ENCODE results near the gene EIF4A2. TPM values are rescaled to one million over a fixed set of nuclear protein-coding genes. Genes with fewer than 3 reads are reported as not detected.

Gene EIF4A2
- total and polyA plus RNA-seq, 10 of the 15 experiments (the other 5 are each of a cell fraction or from before 2014, with no cell fraction given): 154 to 680 (median 259) TPM

DNA sequence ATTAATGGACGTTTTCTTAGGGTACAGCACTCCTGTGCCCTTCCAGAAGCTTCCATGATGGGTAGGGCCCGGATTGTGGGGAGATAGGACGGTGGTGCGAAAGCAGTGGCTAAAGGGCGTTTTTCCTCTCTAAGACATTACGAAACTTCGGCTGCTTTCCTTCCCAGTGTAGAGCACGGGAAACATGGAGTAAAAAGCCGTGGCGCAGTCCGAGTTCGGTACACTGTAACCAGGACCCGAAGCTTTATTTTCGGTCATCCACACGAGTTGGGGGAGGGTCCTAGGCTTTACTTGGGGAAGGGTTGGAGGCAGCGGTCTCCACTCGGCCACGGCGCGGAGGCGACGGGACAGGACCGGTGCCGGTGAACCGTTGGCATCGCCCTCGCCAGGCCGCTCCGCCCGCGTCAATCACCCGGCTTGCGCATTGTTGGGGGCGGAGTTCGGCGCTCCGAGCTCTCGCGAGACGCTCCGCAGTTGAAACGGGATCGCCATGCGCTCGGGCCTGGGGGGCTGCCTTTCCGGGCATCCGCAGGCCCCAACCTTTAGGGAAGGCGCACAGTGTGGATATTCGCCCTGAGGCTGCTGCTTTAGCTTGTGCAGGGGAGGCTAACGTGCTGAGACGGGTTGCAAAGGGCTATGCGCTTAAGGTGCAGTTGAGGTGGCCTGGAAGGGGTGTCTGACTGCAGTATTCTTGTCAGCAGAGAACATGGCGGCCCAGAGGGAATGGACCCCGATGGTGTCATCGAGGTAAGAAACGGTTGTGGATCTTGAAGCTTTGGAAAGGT, 546 bp downstream of the EIF4A2 start (continued):
- TF ChIP-seq, protein P1, sequence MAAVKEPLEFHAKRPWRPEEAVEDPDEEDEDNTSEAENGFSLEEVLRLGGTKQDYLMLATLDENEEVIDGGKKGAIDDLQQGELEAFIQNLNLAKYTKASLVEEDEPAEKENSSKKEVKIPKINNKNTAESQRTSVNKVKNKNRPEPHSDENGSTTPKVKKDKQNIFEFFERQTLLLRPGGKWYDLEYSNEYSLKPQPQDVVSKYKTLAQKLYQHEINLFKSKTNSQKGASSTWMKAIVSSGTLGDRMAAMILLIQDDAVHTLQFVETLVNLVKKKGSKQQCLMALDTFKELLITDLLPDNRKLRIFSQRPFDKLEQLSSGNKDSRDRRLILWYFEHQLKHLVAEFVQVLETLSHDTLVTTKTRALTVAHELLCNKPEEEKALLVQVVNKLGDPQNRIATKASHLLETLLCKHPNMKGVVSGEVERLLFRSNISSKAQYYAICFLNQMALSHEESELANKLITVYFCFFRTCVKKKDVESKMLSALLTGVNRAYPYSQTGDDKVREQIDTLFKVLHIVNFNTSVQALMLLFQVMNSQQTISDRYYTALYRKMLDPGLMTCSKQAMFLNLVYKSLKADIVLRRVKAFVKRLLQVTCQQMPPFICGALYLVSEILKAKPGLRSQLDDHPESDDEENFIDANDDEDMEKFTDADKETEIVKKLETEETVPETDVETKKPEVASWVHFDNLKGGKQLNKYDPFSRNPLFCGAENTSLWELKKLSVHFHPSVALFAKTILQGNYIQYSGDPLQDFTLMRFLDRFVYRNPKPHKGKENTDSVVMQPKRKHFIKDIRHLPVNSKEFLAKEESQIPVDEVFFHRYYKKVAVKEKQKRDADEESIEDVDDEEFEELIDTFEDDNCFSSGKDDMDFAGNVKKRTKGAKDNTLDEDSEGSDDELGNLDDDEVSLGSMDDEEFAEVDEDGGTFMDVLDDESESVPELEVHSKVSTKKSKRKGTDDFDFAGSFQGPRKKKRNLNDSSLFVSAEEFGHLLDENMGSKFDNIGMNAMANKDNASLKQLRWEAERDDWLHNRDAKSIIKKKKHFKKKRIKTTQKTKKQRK (IDR thresholded peaks at IDR 0.05; ENCODE audit: low read depth, low read length): no peak
- TF ChIP-seq, protein P2, sequence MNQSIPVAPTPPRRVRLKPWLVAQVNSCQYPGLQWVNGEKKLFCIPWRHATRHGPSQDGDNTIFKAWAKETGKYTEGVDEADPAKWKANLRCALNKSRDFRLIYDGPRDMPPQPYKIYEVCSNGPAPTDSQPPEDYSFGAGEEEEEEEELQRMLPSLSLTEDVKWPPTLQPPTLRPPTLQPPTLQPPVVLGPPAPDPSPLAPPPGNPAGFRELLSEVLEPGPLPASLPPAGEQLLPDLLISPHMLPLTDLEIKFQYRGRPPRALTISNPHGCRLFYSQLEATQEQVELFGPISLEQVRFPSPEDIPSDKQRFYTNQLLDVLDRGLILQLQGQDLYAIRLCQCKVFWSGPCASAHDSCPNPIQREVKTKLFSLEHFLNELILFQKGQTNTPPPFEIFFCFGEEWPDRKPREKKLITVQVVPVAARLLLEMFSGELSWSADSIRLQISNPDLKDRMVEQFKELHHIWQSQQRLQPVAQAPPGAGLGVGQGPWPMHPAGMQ (IDR thresholded peaks at IDR 0.05; ENCODE audit: borderline replicate concordance): peak; percentile 62
- TF ChIP-seq SP1 (IDR thresholded peaks at IDR 0.05; ENCODE audit: low read depth, low read length) (no peak), HSF1 (IDR thresholded peaks at IDR 0.05; ENCODE audit: low read depth, low read length) (peak; percentile 70; the same call in 1 of the 2 replicates), BCL11A (IDR thresholded peaks at IDR 0.05; ENCODE audit: low read depth, low read length) (no peak), CBFB (IDR thresholded peaks at IDR 0.05; ENCODE audit: low read depth) (no peak), SKIL (IDR thresholded peaks at IDR 0.05; ENCODE audit: low read depth, poor library complexity, severe bottlenecking) (no peak), TCF3 (IDR thresholded peaks at IDR 0.05; ENCODE audit: borderline replicate concordance, insufficient read depth, low read depth, low read length) (no peak), MLLT1 (IDR thresholded peaks at IDR 0.05) (0 out of 2 replicates have a peak, but pooled peaks have one; percentile 64), NFYA (IDR thresholded peaks at IDR 0.05; ENCODE audit: borderline replicate concordance, low read depth, low read length) (no peak), SMAD5 (IDR thresholded peaks at IDR 0.05; ENCODE audit: low read depth) (0 out of 2 replicates have a peak, but pooled peaks have one; percentile 10), ATF7 (IDR thresholded peaks at IDR 0.05; ENCODE audit: low read depth) (no peak), RBBP5 (conservative IDR thresholded peaks at IDR 0.05) (no peak), ZNF24 (IDR thresholded peaks at IDR 0.05) (no peak), ZNF217 (IDR thresholded peaks at IDR 0.05) (no peak)
- TF ChIP-seq, protein P3, sequence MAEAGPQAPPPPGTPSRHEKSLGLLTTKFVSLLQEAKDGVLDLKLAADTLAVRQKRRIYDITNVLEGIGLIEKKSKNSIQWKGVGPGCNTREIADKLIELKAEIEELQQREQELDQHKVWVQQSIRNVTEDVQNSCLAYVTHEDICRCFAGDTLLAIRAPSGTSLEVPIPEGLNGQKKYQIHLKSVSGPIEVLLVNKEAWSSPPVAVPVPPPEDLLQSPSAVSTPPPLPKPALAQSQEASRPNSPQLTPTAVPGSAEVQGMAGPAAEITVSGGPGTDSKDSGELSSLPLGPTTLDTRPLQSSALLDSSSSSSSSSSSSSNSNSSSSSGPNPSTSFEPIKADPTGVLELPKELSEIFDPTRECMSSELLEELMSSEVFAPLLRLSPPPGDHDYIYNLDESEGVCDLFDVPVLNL (IDR thresholded peaks at IDR 0.05; ENCODE audit: low read depth, low read length): no peak
- TF ChIP-seq, protein P4, sequence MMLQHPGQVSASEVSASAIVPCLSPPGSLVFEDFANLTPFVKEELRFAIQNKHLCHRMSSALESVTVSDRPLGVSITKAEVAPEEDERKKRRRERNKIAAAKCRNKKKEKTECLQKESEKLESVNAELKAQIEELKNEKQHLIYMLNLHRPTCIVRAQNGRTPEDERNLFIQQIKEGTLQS (IDR thresholded peaks at IDR 0.05; ENCODE audit: borderline replicate concordance, extremely low read depth, low read depth, low read length): no peak

Measured in GM12878 (cell line).